GM23338 (cell line): ENCODE data around the gene DPF1. TPM values are rescaled to one million over a fixed set of nuclear protein-coding genes. Genes with fewer than 3 reads are reported as not detected.

Source experiments
- ATAC-seq: fragments of 200-7000 bp; cut with Tn5 transposase; 3 replicates; pipeline ENCODE4 v1.9.1; 2020
- DNase-seq: peaks from one replicate; pipeline ENCODE4 v3.0.0-alpha.2; 2015; ENCODE audit warnings: low spot score
- H2AFZ ChIP-seq: fragments of 200-600 bp; sonication (generic); 2 replicates; pipeline ENCODE4 v1.8.0; 2016; ENCODE audit warnings: antibody characterized with exemption, mild to moderate bottlenecking, moderate library complexity
- H3F3A ChIP-seq: fragments of 200-600 bp; sonication (generic); replicated peaks from 2 replicates; pipeline ENCODE4 v1.8.0; 2017; ENCODE audit warnings: antibody characterized with exemption, mixed run types, low read depth
- H3K27ac ChIP-seq: fragments of 200-600 bp; sonication (generic); 2 replicates; pipeline ENCODE4 v1.6.1; 2016; ENCODE audit warnings: low read depth
- H3K27me3 ChIP-seq: fragments of 200-600 bp; sonication (generic); 2 replicates; pipeline ENCODE4 v1.8.0; 2016; ENCODE audit warnings: mild to moderate bottlenecking, mixed run types, moderate library complexity; ENCODE audit not compliant: insufficient read depth
- H3K36me3 ChIP-seq: fragments of 200-600 bp; sonication (generic); 2 replicates; pipeline ENCODE4 v1.8.0; 2016; ENCODE audit warnings: mild to moderate bottlenecking; ENCODE audit not compliant: insufficient read depth
- H3K4me1 ChIP-seq: fragments of 200-600 bp; sonication (generic); 2 replicates; pipeline ENCODE4 v1.8.0; 2016; ENCODE audit warnings: mild to moderate bottlenecking, moderate library complexity; ENCODE audit not compliant: insufficient read depth
- H3K4me2 ChIP-seq: fragments of 200-600 bp; sonication (generic); 2 replicates; pipeline ENCODE4 v1.7.1; 2017; ENCODE audit warnings: mixed run types
- H3K4me3 ChIP-seq: fragments of 200-600 bp; sonication (generic); 2 replicates; pipeline ENCODE4 v1.6.1; 2016; ENCODE audit warnings: mixed run types
- H3K79me2 ChIP-seq: fragments of 200-600 bp; sonication (generic); replicated peaks from 2 replicates; pipeline ENCODE4 v1.8.0; 2017; ENCODE audit warnings: mild to moderate bottlenecking; ENCODE audit not compliant: insufficient read depth
- H3K9me2 ChIP-seq: fragments of 200-600 bp; sonication (generic); 2 replicates; pipeline ENCODE4 v1.8.0; 2017; ENCODE audit not compliant: insufficient read depth
- H4K20me1 ChIP-seq: fragments of 200-600 bp; sonication (generic); replicated peaks from 2 replicates; pipeline ENCODE4 v1.8.0; 2017; ENCODE audit warnings: mild to moderate bottlenecking; ENCODE audit not compliant: insufficient read depth
- H3K27ac Mint-ChIP-seq: 2 replicates; pipeline ENCODE4 v1.8.0; 2020; ENCODE audit warnings: inconsistent platforms, mild to moderate bottlenecking, moderate library complexity, mixed read lengths
- H3K27me3 Mint-ChIP-seq: 3 replicates; pipeline ENCODE4 v1.8.0; 2022; ENCODE audit warnings: low read depth, mild to moderate bottlenecking, moderate library complexity, mixed read lengths, inconsistent platforms; ENCODE audit not compliant: insufficient read depth, poor library complexity
- H3K36me3 Mint-ChIP-seq: 3 replicates; pipeline ENCODE4 v1.8.0; 2021; ENCODE audit warnings: low read depth, mild to moderate bottlenecking, inconsistent platforms, moderate library complexity, mixed read lengths
- H3K4me1 Mint-ChIP-seq: 3 replicates; pipeline ENCODE4 v1.8.0; 2020; ENCODE audit warnings: mild to moderate bottlenecking, inconsistent platforms, mixed read lengths
- H3K4me3 Mint-ChIP-seq: 3 replicates; pipeline ENCODE4 v1.8.0; 2021; ENCODE audit warnings: moderate library complexity, mild to moderate bottlenecking, inconsistent platforms, mixed read lengths
- H3K9me3 Mint-ChIP-seq: 3 replicates; pipeline ENCODE4 v1.8.0; 2020; ENCODE audit warnings: moderate library complexity, mild to moderate bottlenecking, inconsistent platforms, mixed read lengths
- EZH2 ChIP-seq: fragments of 200-600 bp; sonication (generic); IDR thresholded peaks from one replicate; pipeline ENCODE4 v1.8.0; 2017; ENCODE audit warnings: antibody characterized with exemption, mild to moderate bottlenecking, low read depth; ENCODE audit not compliant: unreplicated experiment
- EZH2phosphoT487 ChIP-seq: fragments of 200-600 bp; sonication (generic); IDR thresholded peaks from one replicate; pipeline ENCODE4 v1.8.1; 2018; ENCODE audit warnings: antibody characterized with exemption; ENCODE audit not compliant: unreplicated experiment
- JUNB ChIP-seq: IDR thresholded peaks from one replicate; pipeline ENCODE4 v1.6.1; 2016; ENCODE audit warnings: antibody characterized with exemption; ENCODE audit not compliant: unreplicated experiment
- NANOG ChIP-seq: IDR thresholded peaks from 2 replicates; pipeline ENCODE4 v1.6.1; 2016; ENCODE audit warnings: antibody characterized with exemption, borderline replicate concordance
- ZNF114 ChIP-seq: fragments of 250-450 bp; sonication (Bioruptor Pico); IDR thresholded peaks from 2 replicates; pipeline ENCODE4 v1.5.0; 2020; ENCODE audit warnings: mild to moderate bottlenecking, moderate library complexity
- polyA plus RNA-seq: library from polyadenylated mRNA; unstranded; fragments of >200 nt; fragmentation: Nextera tagmentation; extraction: Ambion mirVana; gene quantifications from 2 replicates; pipeline ENCODE4 v1.2.1, GENCODE V29; 2016
- total RNA-seq: library from RNA; depleted of rRNA; stranded (reverse); fragments of >200 nt; shearing (Covaris generic); gene quantifications from 2 replicates; pipeline ENCODE4 v1.2.3, GENCODE V29; 2014
- TF ChIP-seq, protein P1 (sequence below), 2 experiments: fragments of 200-600 bp in 1 of 2; sonication (generic) in 1 of 2; conservative IDR thresholded peaks; 2 replicates each; pipeline versions ENCODE4 v1.5.1 to v1.6.1; 2016 to 2017; ENCODE audit warnings: antibody characterized with exemption in 2 of 2, low read depth in 2 of 2, mild to moderate bottlenecking in 2 of 2, moderate library complexity in 1 of 2
- TF ChIP-seq, protein P2 (sequence below): IDR thresholded peaks from 2 replicates; pipeline ENCODE4 v1.6.1; 2016; ENCODE audit warnings: antibody characterized with exemption
- TF ChIP-seq, protein P3 (sequence below): IDR thresholded peaks from one replicate; pipeline ENCODE4 v1.6.1; 2018; ENCODE audit warnings: antibody characterized with exemption; ENCODE audit not compliant: unreplicated experiment

Gene DPF1
- total and polyA plus RNA-seq, 2 experiments from 2014 or later, result 8.3 to 11.7 TPM

DNA sequence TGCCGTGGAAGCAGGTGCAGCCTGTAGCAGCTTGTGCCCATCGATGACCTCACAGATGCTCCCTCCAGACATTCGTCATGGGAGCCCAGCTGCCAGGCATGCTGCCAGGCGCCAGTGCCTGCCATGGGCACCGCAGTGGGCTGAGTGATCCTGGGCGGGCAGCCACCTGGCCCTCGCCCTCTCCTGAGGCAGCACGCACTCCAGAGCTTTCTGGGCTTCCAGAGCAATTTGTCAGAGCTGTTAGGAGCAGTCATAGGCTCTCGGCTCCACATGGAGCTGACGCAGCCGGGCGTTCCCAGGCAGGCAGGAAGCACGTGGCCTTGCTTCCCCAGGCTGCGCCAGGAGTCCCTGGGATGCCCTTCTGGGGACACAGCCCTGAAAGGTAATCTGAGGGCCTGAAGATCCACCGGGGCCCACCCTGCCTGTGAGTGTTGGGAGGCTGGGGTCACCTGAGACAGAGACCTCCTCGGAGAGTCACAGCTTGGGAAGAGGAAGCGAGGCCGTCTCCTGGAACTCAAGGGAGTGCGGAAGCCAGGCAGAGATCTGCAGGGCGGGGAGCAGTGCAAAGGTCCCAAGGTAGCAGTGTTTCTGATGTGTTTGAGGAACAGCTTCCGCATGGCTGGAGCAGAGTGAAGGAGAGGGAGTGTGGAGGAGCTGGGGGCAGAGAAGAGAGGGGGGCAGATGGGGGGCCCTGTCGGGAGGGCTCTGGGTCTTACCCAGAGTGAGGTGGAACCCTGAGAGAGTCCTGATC lies 50.6 kb downstream of the DPF1 start (continued):
- TF ChIP-seq, protein P1, sequence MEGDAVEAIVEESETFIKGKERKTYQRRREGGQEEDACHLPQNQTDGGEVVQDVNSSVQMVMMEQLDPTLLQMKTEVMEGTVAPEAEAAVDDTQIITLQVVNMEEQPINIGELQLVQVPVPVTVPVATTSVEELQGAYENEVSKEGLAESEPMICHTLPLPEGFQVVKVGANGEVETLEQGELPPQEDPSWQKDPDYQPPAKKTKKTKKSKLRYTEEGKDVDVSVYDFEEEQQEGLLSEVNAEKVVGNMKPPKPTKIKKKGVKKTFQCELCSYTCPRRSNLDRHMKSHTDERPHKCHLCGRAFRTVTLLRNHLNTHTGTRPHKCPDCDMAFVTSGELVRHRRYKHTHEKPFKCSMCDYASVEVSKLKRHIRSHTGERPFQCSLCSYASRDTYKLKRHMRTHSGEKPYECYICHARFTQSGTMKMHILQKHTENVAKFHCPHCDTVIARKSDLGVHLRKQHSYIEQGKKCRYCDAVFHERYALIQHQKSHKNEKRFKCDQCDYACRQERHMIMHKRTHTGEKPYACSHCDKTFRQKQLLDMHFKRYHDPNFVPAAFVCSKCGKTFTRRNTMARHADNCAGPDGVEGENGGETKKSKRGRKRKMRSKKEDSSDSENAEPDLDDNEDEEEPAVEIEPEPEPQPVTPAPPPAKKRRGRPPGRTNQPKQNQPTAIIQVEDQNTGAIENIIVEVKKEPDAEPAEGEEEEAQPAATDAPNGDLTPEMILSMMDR (conservative IDR thresholded peaks at IDR 0.05; ENCODE audit: low read depth in 2 of 2), result no peak
- TF ChIP-seq, protein P2, sequence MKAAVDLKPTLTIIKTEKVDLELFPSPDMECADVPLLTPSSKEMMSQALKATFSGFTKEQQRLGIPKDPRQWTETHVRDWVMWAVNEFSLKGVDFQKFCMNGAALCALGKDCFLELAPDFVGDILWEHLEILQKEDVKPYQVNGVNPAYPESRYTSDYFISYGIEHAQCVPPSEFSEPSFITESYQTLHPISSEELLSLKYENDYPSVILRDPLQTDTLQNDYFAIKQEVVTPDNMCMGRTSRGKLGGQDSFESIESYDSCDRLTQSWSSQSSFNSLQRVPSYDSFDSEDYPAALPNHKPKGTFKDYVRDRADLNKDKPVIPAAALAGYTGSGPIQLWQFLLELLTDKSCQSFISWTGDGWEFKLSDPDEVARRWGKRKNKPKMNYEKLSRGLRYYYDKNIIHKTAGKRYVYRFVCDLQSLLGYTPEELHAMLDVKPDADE, result no peak
- TF ChIP-seq NANOG (no peak), ZNF114 (no peak), JUNB (no peak)
- TF ChIP-seq, protein P3, sequence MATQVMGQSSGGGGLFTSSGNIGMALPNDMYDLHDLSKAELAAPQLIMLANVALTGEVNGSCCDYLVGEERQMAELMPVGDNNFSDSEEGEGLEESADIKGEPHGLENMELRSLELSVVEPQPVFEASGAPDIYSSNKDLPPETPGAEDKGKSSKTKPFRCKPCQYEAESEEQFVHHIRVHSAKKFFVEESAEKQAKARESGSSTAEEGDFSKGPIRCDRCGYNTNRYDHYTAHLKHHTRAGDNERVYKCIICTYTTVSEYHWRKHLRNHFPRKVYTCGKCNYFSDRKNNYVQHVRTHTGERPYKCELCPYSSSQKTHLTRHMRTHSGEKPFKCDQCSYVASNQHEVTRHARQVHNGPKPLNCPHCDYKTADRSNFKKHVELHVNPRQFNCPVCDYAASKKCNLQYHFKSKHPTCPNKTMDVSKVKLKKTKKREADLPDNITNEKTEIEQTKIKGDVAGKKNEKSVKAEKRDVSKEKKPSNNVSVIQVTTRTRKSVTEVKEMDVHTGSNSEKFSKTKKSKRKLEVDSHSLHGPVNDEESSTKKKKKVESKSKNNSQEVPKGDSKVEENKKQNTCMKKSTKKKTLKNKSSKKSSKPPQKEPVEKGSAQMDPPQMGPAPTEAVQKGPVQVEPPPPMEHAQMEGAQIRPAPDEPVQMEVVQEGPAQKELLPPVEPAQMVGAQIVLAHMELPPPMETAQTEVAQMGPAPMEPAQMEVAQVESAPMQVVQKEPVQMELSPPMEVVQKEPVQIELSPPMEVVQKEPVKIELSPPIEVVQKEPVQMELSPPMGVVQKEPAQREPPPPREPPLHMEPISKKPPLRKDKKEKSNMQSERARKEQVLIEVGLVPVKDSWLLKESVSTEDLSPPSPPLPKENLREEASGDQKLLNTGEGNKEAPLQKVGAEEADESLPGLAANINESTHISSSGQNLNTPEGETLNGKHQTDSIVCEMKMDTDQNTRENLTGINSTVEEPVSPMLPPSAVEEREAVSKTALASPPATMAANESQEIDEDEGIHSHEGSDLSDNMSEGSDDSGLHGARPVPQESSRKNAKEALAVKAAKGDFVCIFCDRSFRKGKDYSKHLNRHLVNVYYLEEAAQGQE, result no peak

DNA sequence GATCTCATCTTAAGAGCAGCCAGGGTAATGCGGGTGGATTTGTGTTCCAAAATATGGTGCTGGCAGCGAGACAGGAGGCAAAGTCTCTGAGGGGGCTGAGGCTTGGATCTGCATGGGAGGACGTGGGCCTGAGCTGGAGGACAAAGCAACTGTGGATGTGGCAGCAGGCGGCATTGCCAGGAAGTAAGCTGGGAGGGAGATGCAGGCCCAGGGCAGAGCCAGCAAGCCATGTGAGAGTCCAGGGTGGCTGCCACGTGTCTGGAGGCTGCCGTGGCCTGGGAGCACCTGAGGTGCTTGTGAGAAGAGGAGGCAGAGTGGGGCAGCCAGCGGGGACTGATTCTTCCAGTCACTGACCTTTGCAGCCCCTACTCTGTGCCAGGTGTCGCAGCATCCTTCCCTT lies 52.0 kb downstream of the DPF1 start:
- H3K4me2 ChIP-seq, result no peak overlapping the region
- H3K36me3 Mint-ChIP-seq, result peaks cover 3% of the 10 kb centered on the region; the same call in 1 of the 3 replicates
- H2AFZ ChIP-seq, result no peak overlapping the region
- H3K4me1 Mint-ChIP-seq, result peaks cover 25% of the 10 kb centered on the region
- no peaks in the 10 kb centered on the region for H3K9me2 ChIP-seq
- peaks cover 4% of the 10 kb centered on the region; the same call in 1 of the 2 replicates for H4K20me1 ChIP-seq
- TF ChIP-seq EZH2phosphoT487, result no peak
- TF ChIP-seq EZH2, result no peak
- TF ChIP-seq, protein P1 (conservative IDR thresholded peaks at IDR 0.05; ENCODE audit: low read depth in 2 of 2), result no peak
- TF ChIP-seq, protein P3, result no peak
- peak overlapping the region; percentile 42; the same call in 1 of the 2 replicates for H3K27ac Mint-ChIP-seq
- peaks cover 17% of the 10 kb centered on the region for H3K4me1 ChIP-seq
- H3K4me3 ChIP-seq, result no peak overlapping the region
- DNase-seq (no peak), ATAC-seq (no peak)
- no peaks in the 10 kb centered on the region for H3K79me2 ChIP-seq
- peaks cover 3% of the 10 kb centered on the region; the same call in 1 of the 3 replicates for H3K9me3 Mint-ChIP-seq
- no peak overlapping the region for H3K27ac ChIP-seq
- H3K4me3 Mint-ChIP-seq, result no peak overlapping the region
- H3K27me3 ChIP-seq, result no peaks in the 10 kb centered on the region
- H3F3A ChIP-seq, result no peaks in the 10 kb centered on the region
- peaks cover 15% of the 10 kb centered on the region for H3K27me3 Mint-ChIP-seq
- no peaks in the 10 kb centered on the region; the same call in 1 of the 2 replicates for H3K36me3 ChIP-seq
